Astrocyte (in vitro differentiated cells and primary cell): ENCODE data around the gene MORN5. TPM values are rescaled to one million over a fixed set of nuclear protein-coding genes. Genes with fewer than 3 reads are reported as not detected.

Experiments used
- DNase-seq: peaks from one replicate; pipeline ENCODE4 v3.0.0-alpha.2; 2010; ENCODE audit warnings: low read depth
- FAIRE-seq: peaks from 2 replicates; lab custom pipeline; 2011; peaks lifted over from hg19 to GRCh38; lab: Jason Lieb, UNC
- H2AFZ ChIP-seq: 2 replicates; pipeline ENCODE4 v1.6.0; 2012; ENCODE audit warnings: low read depth, low read length, inconsistent platforms
- H3K27ac ChIP-seq: 2 replicates; pipeline ENCODE4 v1.5.1; 2011; ENCODE audit warnings: low read depth, low read length, inconsistent platforms
- H3K27me3 ChIP-seq: 2 replicates; pipeline ENCODE4 v1.6.0; 2011; ENCODE audit warnings: low read length, inconsistent platforms; ENCODE audit not compliant: insufficient read depth
- H3K36me3 ChIP-seq: 2 replicates; pipeline ENCODE4 v1.5.1; 2011; ENCODE audit warnings: low read length, inconsistent platforms; ENCODE audit not compliant: insufficient read depth
- H3K4me1 ChIP-seq: 2 replicates; pipeline ENCODE4 v1.5.1; 2011; ENCODE audit warnings: low read length, inconsistent platforms; ENCODE audit not compliant: insufficient read depth
- H3K4me2 ChIP-seq: 2 replicates; pipeline ENCODE4 v1.6.0; 2012; ENCODE audit warnings: low read length, inconsistent platforms
- H3K4me3 ChIP-seq: 2 replicates; pipeline ENCODE4 v1.5.1; 2011; ENCODE audit warnings: low read depth, mild to moderate bottlenecking, low read length, inconsistent platforms; ENCODE audit not compliant: insufficient read depth
- H3K79me2 ChIP-seq: 2 replicates; pipeline ENCODE4 v1.6.0; 2012; ENCODE audit warnings: mild to moderate bottlenecking, low read length, inconsistent platforms; ENCODE audit not compliant: insufficient read depth
- H3K9ac ChIP-seq: 2 replicates; pipeline ENCODE4 v1.6.0; 2012; ENCODE audit warnings: mild to moderate bottlenecking, low read length, inconsistent platforms
- H3K9me3 ChIP-seq: 2 replicates; pipeline ENCODE4 v1.5.1; 2012; ENCODE audit warnings: low read depth, mild to moderate bottlenecking, low read length, inconsistent platforms; ENCODE audit not compliant: insufficient read depth
- H4K20me1 ChIP-seq: 2 replicates; pipeline ENCODE4 v1.6.0; 2012; ENCODE audit warnings: low read length, inconsistent platforms; ENCODE audit not compliant: insufficient read depth
- H3K27ac Mint-ChIP-seq: one replicate; pipeline ENCODE4 v1.8.0; 2021; ENCODE audit warnings: mild to moderate bottlenecking, mixed read lengths; ENCODE audit not compliant: unreplicated experiment
- H3K27me3 Mint-ChIP-seq: one replicate; pipeline ENCODE4 v1.8.0; 2021; ENCODE audit warnings: low read depth, mixed read lengths; ENCODE audit not compliant: unreplicated experiment
- H3K36me3 Mint-ChIP-seq: one replicate; pipeline ENCODE4 v1.8.0; 2021; ENCODE audit warnings: low read depth, mixed read lengths; ENCODE audit not compliant: unreplicated experiment
- H3K4me1 Mint-ChIP-seq: one replicate; pipeline ENCODE4 v1.8.0; 2021; ENCODE audit warnings: low read depth, mixed read lengths; ENCODE audit not compliant: unreplicated experiment
- H3K4me3 Mint-ChIP-seq: one replicate; pipeline ENCODE4 v1.8.0; 2021; ENCODE audit warnings: mild to moderate bottlenecking, moderate library complexity, mixed read lengths; ENCODE audit not compliant: unreplicated experiment
- H3K9me3 Mint-ChIP-seq: one replicate; pipeline ENCODE4 v1.8.0; 2021; ENCODE audit warnings: mild to moderate bottlenecking, mixed read lengths; ENCODE audit not compliant: unreplicated experiment
- EZH2 ChIP-seq: IDR thresholded peaks from 2 replicates; pipeline ENCODE4 v1.6.1; 2012; ENCODE audit warnings: mild to moderate bottlenecking, low read length, inconsistent platforms; ENCODE audit not compliant: insufficient read depth
- total RNA-seq: library from RNA; stranded (reverse); gene quantifications from 2 replicates; pipeline ENCODE4 v1.2.1, GENCODE V29; 2021
- TF ChIP-seq, protein P1 (sequence below): IDR thresholded peaks from 2 replicates; pipeline ENCODE4 v1.5.1; 2011; ENCODE audit warnings: low read depth, mild to moderate bottlenecking, inconsistent platforms, low read length, moderate library complexity; ENCODE audit not compliant: insufficient read depth

Gene MORN5
- total RNA-seq, 1 donor from 2014 or later: not detected

DNA sequence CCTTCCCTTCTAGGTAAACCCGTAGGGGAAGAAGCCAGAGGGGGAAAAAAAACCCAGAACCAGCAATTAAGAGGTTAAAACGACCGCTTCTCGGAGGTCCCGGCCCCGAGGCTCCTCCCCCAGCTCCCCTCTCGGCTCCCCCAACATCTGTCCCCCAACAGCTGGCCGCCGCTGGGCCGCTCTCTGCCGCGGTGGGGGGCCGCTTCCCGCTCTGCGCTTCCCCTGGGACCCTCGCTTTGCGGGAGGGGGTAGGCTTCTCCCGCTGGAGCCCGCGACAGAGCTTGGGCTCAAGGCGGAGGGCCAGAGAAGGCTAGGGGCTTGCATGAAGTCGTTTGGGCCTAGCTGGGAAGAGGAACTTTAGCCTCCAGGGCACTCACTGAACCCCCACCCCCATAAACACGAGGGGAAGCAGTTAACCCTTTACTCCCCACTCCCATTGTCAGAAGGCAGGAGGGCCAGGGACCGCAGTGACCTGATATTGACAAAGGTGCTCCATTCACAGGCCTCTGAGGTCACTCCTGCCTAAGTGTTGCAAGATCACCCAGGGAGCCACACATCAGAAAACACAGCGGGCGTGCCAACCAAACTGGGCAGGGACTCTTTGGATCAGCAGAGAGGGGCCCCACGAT, 61.6 kb downstream of the MORN5 start:
- H3K4me3 Mint-ChIP-seq: no peak overlapping the region
- H3K36me3 Mint-ChIP-seq: peaks cover 3% of the 10 kb centered on the region
- H3K9me3 Mint-ChIP-seq: peaks cover 26% of the 10 kb centered on the region
- H4K20me1 ChIP-seq: peaks cover 27% of the 10 kb centered on the region
- H3K79me2 ChIP-seq: no peaks in the 10 kb centered on the region
- H3K4me1 Mint-ChIP-seq: no peaks in the 10 kb centered on the region
- TF ChIP-seq, protein P1, sequence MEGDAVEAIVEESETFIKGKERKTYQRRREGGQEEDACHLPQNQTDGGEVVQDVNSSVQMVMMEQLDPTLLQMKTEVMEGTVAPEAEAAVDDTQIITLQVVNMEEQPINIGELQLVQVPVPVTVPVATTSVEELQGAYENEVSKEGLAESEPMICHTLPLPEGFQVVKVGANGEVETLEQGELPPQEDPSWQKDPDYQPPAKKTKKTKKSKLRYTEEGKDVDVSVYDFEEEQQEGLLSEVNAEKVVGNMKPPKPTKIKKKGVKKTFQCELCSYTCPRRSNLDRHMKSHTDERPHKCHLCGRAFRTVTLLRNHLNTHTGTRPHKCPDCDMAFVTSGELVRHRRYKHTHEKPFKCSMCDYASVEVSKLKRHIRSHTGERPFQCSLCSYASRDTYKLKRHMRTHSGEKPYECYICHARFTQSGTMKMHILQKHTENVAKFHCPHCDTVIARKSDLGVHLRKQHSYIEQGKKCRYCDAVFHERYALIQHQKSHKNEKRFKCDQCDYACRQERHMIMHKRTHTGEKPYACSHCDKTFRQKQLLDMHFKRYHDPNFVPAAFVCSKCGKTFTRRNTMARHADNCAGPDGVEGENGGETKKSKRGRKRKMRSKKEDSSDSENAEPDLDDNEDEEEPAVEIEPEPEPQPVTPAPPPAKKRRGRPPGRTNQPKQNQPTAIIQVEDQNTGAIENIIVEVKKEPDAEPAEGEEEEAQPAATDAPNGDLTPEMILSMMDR: no peak
- peak; percentile 27 for TF ChIP-seq EZH2
- H3K27ac ChIP-seq: no peak overlapping the region
- H3K9ac ChIP-seq: no peak overlapping the region
- H2AFZ ChIP-seq: no peak overlapping the region
- H3K4me2 ChIP-seq: no peak overlapping the region
- H3K27ac Mint-ChIP-seq: no peak overlapping the region
- no peak overlapping the region for H3K4me3 ChIP-seq
- DNase-seq (no peak), FAIRE-seq (no peak)
- H3K27me3 ChIP-seq: peaks cover 98% of the 10 kb centered on the region
- H3K36me3 ChIP-seq: no peaks in the 10 kb centered on the region
- H3K9me3 ChIP-seq: peaks cover 3% of the 10 kb centered on the region
- H3K27me3 Mint-ChIP-seq: peaks cover 92% of the 10 kb centered on the region
- no peaks in the 10 kb centered on the region for H3K4me1 ChIP-seq

DNA sequence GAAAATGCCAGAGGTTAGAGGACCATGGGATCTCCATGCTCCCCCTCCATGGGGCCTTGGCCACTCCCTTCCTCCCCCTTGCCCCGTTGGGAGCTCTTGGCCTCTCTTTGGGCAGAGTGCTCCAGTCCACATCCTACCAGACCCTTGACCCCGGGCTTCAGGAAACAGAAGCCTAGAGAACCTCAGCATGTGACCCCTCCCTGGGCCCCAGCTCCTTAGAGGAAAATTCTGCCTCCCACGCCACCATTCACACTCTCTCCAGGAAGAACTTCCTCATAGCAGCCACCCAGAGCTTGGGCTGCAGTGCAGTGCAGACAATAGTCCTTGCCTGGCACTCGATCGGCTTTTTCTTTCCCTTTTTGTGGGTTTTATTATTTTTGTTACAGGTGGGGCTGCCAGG, 63.1 kb downstream of the MORN5 start:
- H3K36me3 ChIP-seq: no peaks in the 10 kb centered on the region
- peaks cover 3% of the 10 kb centered on the region for H3K9me3 ChIP-seq
- no peak overlapping the region for H3K9ac ChIP-seq
- H2AFZ ChIP-seq: no peak overlapping the region
- no peak overlapping the region for H3K4me3 ChIP-seq
- no peak overlapping the region for H3K4me2 ChIP-seq
- FAIRE-seq (no peak), DNase-seq (no peak)
- H3K4me1 Mint-ChIP-seq: peaks cover 2% of the 10 kb centered on the region
- peaks cover 3% of the 10 kb centered on the region for H3K36me3 Mint-ChIP-seq
- TF ChIP-seq, protein P1: no peak
- no peak for TF ChIP-seq EZH2
- peaks cover 23% of the 10 kb centered on the region for H3K9me3 Mint-ChIP-seq
- H3K27me3 Mint-ChIP-seq: peaks cover 92% of the 10 kb centered on the region
- H3K27ac ChIP-seq: no peak overlapping the region
- H4K20me1 ChIP-seq: peaks cover 27% of the 10 kb centered on the region
- no peak overlapping the region for H3K4me3 Mint-ChIP-seq
- H3K27ac Mint-ChIP-seq: no peak overlapping the region
- peaks cover 97% of the 10 kb centered on the region for H3K27me3 ChIP-seq
- no peaks in the 10 kb centered on the region for H3K79me2 ChIP-seq
- H3K4me1 ChIP-seq: no peaks in the 10 kb centered on the region

DNA sequence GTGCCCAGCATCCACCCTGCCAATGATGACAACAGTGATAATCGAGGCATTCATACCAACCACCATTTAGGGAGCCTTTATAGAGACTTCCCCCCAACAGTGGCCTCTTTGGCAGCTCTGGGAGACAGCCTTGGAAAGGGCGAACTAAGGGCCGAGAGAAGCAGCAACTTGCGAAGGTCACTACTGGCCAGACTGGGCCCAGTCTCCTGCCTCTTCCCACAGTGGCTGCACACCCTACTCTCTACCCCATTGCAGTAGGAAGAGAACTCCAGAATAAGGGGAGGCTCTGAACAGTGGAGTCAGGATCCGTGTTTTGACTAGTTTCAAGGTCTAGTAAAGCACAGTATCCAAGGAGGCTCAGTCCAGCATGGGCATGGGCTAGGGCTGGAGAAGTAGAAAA, 63.7 kb downstream of the MORN5 start:
- TF ChIP-seq, protein P1: no peak
- no peak for TF ChIP-seq EZH2
- Histone ChIP-seq H3K27me3 (peaks cover 93% of the 10 kb centered on the region), H2AFZ (no peak overlapping the region), H3K4me1 (peaks cover 3% of the 10 kb centered on the region), H3K9me3 (peaks cover 3% of the 10 kb centered on the region), H3K36me3 (no peaks in the 10 kb centered on the region), H3K79me2 (no peaks in the 10 kb centered on the region), H4K20me1 (peaks cover 27% of the 10 kb centered on the region), H3K9ac (no peak overlapping the region), H3K4me3 (no peak overlapping the region), H3K4me2 (no peak overlapping the region), H3K27ac (no peak overlapping the region)
- Mint-ChIP-seq H3K27me3 (peaks cover 86% of the 10 kb centered on the region), H3K36me3 (peaks cover 3% of the 10 kb centered on the region), H3K4me1 (peaks cover 2% of the 10 kb centered on the region), H3K4me3 (no peak overlapping the region), H3K9me3 (peaks cover 21% of the 10 kb centered on the region), H3K27ac (no peak overlapping the region)
- FAIRE-seq (no peak), DNase-seq (no peak)
